MM.1S (cell line): ENCODE measurements around the gene FOXG1.

ENCODE experiments used
- CTCF ChIP-seq: fragments of 300-600 bp; sonication (generic); IDR thresholded peaks from 2 replicates; pipeline ENCODE4 v1.5.1; 2016; ENCODE audit warnings: antibody characterized with exemption, low read length, mixed read lengths
- EZH2phosphoT487 ChIP-seq: fragments of 300-600 bp; sonication (generic); IDR thresholded peaks from 2 replicates; pipeline ENCODE4 v1.6.1; 2018; ENCODE audit warnings: antibody characterized with exemption, low read length

DNA sequence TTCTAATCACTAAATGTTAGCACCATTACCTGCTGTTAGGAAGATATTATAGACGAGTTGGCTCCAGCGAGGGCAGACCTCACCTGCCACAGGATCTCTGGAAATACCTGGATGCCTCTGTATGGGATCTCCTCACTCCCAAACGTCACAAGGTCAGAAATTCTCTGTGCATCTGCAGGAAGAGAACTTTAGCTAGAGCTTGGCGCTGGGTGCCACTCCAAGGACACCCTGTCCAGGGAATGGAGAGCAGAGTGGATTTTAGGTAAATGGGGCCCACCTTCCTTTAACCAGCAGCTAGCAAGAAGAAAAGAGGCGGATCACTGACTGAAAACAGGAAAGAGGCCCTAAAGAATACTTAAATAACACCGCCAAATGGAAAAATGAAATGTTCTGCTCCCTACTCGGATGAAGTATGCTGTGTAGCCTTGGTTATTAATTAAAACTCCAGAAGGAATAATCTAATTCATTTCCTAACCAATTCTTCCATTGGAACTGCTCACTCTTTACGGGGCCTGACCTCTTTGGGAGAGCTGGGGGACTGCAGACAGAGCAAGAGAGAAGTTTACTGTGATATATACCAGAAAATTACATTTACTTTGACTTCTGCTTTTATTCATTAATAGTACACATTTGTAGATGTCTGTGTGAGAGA, 4.2 kb upstream of the FOXG1 start:
- no peak for TF ChIP-seq CTCF
- no peak for TF ChIP-seq EZH2phosphoT487
